G401 (cell line): ENCODE data around the gene TRMO. TPM values are rescaled to one million over a fixed set of nuclear protein-coding genes. Genes with fewer than 3 reads are reported as not detected.
A peak's percentile ranks its signal among the peaks of the same experiment; 100 is the strongest.

ENCODE experiments used
- DNase-seq: peaks from one replicate; pipeline ENCODE4 v3.0.0-alpha.2; 2015; ENCODE audit warnings: low spot score
- in situ Hi-C: cut with HindIII; loops from 2 replicates; pipeline ENCODE4 v1.10.0; 2016; ENCODE audit warnings: low sequenced_read_pairs, mixed read lengths
- total RNA-seq: library from RNA; depleted of rRNA; stranded (reverse); fragments of >200 nt; shearing (Covaris generic); gene quantifications from 2 replicates; pipeline ENCODE4 v1.2.3, GENCODE V29; 2014

TRMO gene
- total RNA-seq, 1 experiment from 2014 or later = 15.1 TPM

GRCh38 chr9:97907632-97908031 lies 14.7 kb downstream of the TRMO start:
- in situ Hi-C loops = no loop called here
- no peak for DNase-seq

GRCh38 chr9:97907046-97907445 lies 15.3 kb downstream of the TRMO start:
- in situ Hi-C loops = no loop called here
- no peak for DNase-seq

- DNase-seq = peak; percentile 21
- in situ Hi-C loops = no loop called here
Observed at GRCh38 chr9:97906236-97906831, 16.0 kb downstream of the TRMO start.

- in situ Hi-C loops = no loop called here
- no peak for DNase-seq
Observed at GRCh38 chr9:97905228-97905627, 17.1 kb downstream of the TRMO start.

- in situ Hi-C loops = no loop called here
- no peak for DNase-seq
Observed at GRCh38 chr9:97904725-97905124, 17.6 kb downstream of the TRMO start.

- no peak for DNase-seq
- in situ Hi-C loops = no loop called here
Observed at GRCh38 chr9:97903177-97903576, 19.1 kb downstream of the TRMO start.

GRCh38 chr9:97900738-97901565 lies 21.3 kb downstream of the TRMO start:
- peak; percentile 81 for DNase-seq

GRCh38 chr9:97900103-97900737 lies 22.1 kb downstream of the TRMO start:
- in situ Hi-C loops = no loop called here
- DNase-seq = no peak

More at GRCh38 chr9:97900738-97901565, 21.3 kb downstream of the TRMO start:
- in situ Hi-C loops = no loop called here

GRCh38 chr9:97895695-97896332 lies 26.5 kb downstream of the TRMO start:
- DNase-seq = no peak
- in situ Hi-C loops = no loop called here

- no peak for DNase-seq
Observed at GRCh38 chr9:97895211-97895610, 27.1 kb downstream of the TRMO start.

GRCh38 chr9:97892421-97892820 lies 29.9 kb downstream of the TRMO start:
- in situ Hi-C loops = no loop called here
- DNase-seq = no peak

More at GRCh38 chr9:97895211-97895610, 27.1 kb downstream of the TRMO start:
- in situ Hi-C loops = no loop called here

GRCh38 chr9:97891736-97892135 lies 30.6 kb downstream of the TRMO start:
- in situ Hi-C loops = no loop called here
- no peak for DNase-seq

- in situ Hi-C loops = no loop called here
Observed at GRCh38 chr9:97889941-97890887, 32.1 kb downstream of the TRMO start.

GRCh38 chr9:97880336-97880735 lies 42.0 kb downstream of the TRMO start:
- in situ Hi-C loops = no loop called here
- no peak for DNase-seq

More at GRCh38 chr9:97889941-97890887, 32.1 kb downstream of the TRMO start:
- no peak for DNase-seq

GRCh38 chr9:97876061-97876460 lies 46.2 kb downstream of the TRMO start:
- in situ Hi-C loops = no loop called here
- DNase-seq = no peak

- in situ Hi-C loops = no loop called here
- DNase-seq = no peak
Observed at GRCh38 chr9:97875111-97875510, 47.2 kb downstream of the TRMO start.

- DNase-seq = no peak
- in situ Hi-C loops = no loop called here
Observed at GRCh38 chr9:97874624-97875023, 47.7 kb downstream of the TRMO start.

- in situ Hi-C loops = no loop called here
Observed at GRCh38 chr9:97873882-97874281, 48.4 kb downstream of the TRMO start.

GRCh38 chr9:97873425-97873824 lies 48.9 kb downstream of the TRMO start:
- in situ Hi-C loops = no loop called here
- no peak for DNase-seq

More at GRCh38 chr9:97873882-97874281, 48.4 kb downstream of the TRMO start:
- no peak for DNase-seq
